Stimulated activated CD4-positive, alpha-beta T cell treated with anti-CD3 and anti-CD28 coated beads, TNF-alpha, amount 100 ng/mL, for 1 hour (primary cell): ENCODE measurements around the gene NSG1.
"Not testable (repeated sequence)": the region's sequence is repeated elsewhere in the genome, so short reads cannot be mapped to it uniquely, and the experiment has no call there.

ENCODE experiments used
- DNase-seq, 3 donors: peaks; one replicate each; pipeline ENCODE4 v3.0.0-alpha.2; 2020; ENCODE audit warnings: low read depth in 3 of 3, low spot score in 1 of 3

The NSG1 gene

DNA sequence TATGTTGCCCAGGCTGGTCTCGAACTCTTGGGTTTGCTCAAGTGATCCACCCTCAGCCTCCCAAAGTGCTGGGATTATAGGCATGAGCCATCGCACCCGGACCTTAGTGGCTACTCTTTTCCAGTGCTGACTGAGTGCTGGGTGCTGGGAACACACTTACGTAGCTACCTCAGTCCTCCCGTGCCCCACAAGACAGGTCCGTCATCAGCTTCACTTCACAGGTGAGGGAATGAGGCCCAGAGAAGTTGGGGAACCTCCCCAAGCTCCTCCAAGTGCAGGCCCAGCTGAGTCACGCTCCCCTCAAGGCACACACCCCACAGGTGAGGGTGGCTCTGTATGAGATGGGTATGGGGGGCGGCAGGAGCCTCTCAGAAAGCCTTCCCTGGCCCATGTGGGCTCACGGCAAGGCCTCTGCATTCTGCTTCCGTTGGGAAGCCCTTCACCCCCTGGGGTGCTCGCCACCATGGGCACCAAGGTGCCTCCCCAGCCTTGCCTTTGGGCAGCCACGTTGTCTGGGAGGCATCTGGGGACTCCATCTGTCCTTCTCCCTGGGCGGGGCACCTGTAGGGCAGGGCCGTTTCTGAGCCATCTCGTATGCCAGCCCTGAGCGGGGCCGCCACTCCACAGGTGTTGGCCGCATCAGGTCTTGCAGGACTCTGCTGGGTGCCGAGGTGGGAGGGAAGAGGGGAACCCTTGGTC lies 28.4 kb downstream of the NSG1 start:
- DNase-seq: no peak

GRCh38 chr4:4415806-4416805 lies 29.2 kb downstream of the NSG1 start:
- no peak for DNase-seq

DNA sequence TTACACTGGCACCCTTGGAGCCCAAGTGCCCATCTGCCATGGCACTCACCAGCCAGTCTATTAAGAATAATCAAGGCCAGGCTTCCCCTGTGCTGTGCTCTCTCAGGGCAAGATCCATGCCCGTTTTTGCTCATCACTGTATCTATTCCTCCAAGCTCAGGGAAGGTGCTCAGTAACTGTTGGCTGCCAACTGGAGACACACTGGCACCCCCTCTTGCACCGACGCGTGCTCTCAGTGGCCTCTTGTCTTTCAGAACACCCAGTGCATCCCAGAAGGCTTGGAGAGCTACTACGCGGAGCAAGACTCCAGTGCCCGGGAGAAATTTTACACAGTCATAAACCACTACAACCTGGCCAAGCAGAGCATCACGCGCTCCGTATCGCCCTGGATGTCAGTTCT lies 30.1 kb downstream of the NSG1 start:
- no peak for DNase-seq

- no peak for DNase-seq
Measured at GRCh38 chr4:4417886-4418285, 31.0 kb downstream of the NSG1 start.

GRCh38 chr4:4418676-4419390 lies 31.9 kb downstream of the NSG1 start:
- DNase-seq: no peak

GRCh38 chr4:4419896-4420295 lies 33.0 kb downstream of the NSG1 start:
- no peak for DNase-seq

- DNase-seq: no peak
Measured at GRCh38 chr4:4420421-4420820, 33.5 kb downstream of the NSG1 start.

GRCh38 chr4:4421356-4421755 lies 34.5 kb downstream of the NSG1 start:
- no peak for DNase-seq

- DNase-seq: not testable (repeated sequence)
Measured at GRCh38 chr4:4422117-4422516, 35.2 kb downstream of the NSG1 start.

- no peak for DNase-seq
Measured at GRCh38 chr4:4422856-4423499, 36.1 kb downstream of the NSG1 start.

DNA sequence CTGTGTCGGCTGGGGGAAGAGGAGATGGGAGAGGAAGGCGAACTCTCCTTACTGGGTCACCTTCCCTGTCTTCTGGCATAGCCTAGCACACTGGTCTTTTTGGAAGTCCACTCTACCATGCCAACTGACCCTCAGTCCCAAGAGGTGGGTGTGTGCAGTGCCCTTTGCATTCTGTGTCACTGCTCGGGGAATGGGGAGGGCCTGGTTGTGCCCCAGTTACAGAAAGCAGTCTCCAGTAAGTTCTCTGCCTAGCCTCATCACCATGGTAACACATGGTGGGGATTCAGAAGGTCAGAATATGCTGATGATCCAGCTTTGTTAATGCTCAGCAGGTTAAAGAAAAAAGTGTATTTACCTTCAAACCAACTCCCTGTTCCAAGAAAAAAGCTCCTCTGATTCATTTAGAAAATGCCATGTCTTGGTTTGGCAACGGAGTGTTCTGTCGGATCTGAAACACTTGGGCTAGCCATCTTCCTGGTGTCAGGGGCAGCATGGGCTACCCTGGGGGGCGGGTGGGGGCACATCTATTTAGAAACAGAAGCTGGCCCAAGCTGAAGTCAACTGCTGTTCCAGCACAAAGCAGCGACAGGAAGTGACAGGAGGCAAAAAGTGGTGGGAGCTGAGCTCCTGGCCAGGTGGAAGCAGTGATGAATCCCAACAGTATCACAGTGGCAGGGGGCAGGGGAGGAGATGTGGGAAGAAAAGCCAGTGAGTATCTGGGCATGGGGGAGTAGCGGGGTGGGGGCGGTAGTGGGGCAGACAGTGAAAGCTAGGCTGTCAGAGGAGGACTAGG lies 37.0 kb downstream of the NSG1 start:
- DNase-seq: no peak

GRCh38 chr4:4424499-4425115 lies 37.7 kb downstream of the NSG1 start:
- DNase-seq: no peak

DNA sequence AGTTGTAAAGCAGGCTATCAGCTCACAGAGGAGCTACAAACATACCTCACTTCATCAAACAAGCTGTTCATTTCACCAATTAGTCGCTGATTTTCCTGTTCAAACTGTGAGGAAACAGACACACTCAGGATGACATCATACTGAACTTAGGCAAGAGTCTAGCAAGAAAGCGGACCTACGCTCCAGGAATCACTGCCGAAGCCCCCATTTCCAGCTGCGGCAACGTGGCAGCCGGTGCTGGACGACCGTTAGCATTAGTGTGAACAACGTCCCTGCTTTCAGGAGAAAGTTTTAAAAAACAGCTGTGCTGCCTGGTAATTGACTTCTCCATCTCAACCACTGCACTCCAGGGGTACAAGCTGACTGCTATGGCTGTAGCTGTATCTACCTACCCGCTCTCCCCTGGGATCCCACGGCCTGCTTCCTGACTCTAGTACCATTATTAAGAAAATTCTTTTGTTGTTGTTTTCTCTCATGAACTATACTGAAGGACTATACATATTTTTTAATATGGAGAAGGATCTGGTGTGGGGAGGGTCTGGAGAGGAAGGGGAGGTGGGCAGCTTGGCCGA lies 38.3 kb downstream of the NSG1 start:
- DNase-seq: no peak

DNA sequence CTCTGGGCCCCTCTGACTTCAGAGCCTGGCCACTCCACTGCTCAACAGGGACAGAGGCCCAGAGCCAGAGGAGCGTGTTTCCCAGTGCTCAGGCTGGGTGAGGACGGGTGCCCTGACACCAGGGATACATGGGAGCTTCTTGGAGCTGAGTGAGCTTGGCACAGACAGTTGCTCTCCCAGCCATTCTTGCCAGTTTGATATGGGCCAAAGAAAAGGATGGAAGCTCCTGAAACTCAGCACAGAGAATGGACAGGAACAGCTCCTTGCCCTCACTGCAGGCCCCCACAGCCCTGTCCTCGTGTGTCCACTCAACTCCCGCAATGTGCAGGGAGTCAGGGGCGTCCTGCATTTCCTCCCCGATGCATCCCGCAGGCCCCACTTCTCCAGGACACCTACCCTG lies 38.8 kb downstream of the NSG1 start:
- DNase-seq: no peak

GRCh38 chr4:4426511-4427120 lies 39.7 kb downstream of the NSG1 start:
- no peak for DNase-seq

- no peak for DNase-seq
Measured at GRCh38 chr4:4427121-4427870, 40.4 kb downstream of the NSG1 start.

DNA sequence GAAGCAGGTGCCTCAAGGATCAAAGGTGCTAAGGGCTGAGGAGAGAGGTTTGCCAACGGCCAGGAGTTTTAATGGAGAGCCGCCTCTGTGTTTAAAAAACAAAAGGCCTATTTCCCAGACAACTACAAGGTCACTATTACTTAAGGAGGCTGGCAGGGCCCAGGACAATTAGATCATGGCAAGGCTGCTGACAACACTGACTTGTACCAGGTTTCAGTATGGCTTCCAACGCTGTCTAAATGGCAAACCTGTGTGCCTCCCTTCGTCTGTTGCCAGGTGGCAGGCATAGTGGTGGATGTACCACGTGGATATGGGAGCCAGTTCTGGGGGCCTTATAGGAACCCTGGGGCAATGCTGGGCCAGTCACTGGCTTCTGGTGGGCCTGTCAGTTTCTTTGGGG lies 41.0 kb downstream of the NSG1 start:
- DNase-seq: no peak
